GM19455 (cell line): ENCODE data around the gene ZNF134.

Source experiments
- ATAC-seq: cut with Tn5 transposase; IDR thresholded peaks from one replicate; pipeline ENCODE4 v1.9.1; 2021; ENCODE audit not compliant: unreplicated experiment

The ZNF134 gene

GRCh38 chr19:57637379-57637778 lies 23.3 kb downstream of the ZNF134 start:
- ATAC-seq: no peak

DNA sequence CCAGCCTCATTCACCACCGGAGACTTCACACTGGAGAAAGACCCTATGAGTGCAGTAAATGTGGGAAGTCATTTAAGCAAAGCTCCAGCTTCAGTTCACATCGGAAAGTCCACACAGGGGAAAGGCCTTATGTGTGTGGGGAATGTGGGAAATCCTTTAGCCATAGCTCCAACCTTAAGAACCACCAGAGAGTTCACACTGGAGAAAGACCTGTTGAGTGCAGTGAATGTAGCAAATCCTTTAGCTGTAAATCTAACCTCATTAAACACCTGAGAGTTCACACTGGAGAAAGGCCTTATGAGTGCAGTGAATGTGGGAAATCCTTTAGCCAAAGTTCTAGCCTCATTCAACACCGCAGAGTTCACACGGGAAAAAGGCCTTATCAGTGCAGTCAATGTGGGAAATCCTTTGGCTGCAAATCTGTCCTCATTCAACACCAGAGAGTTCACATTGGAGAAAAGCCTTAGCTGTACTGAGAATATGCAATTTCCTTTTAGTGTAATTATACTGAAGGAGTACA lies 27.7 kb downstream of the ZNF134 start:
- no peak for ATAC-seq

- no peak for ATAC-seq
These were observed 28.5 kb downstream of the ZNF134 start for GRCh38 chr19:57642396-57643046.

- no peak for ATAC-seq
These were observed 29.7 kb downstream of the ZNF134 start for GRCh38 chr19:57643734-57644133.

DNA sequence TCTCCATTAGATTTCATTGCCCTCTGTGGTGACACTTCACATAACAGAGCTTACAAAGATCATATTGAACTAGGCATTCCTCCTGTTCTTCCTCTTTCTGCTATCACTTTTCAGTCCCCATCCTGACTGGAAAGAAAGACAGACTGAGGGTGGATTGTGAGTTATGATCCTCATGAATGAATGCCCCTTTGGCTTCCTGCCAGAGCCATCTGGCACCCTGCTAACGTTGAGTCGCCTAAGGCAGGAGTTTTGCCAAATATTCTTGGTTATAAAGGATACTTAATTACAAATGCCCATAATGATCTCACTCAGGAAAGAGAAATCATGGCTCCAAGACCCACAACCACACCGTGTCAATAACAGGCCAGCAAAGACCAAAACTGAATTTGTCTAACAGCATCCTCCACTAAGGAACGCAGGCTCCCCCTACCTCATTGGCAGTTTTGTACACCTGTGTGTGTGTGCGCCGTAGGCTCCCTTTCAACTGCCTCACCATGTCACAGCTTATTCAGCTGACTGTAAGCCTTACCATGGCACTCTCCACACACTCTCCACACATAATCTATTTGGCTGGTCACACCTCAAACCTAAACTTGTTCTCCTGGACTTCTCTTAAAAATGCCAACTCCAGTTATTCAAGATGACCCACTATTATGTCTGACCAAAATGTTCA lies 34.4 kb downstream of the ZNF134 start:
- ATAC-seq: no peak

- ATAC-seq: no peak
These were observed 37.6 kb downstream of the ZNF134 start for GRCh38 chr19:57651654-57651996.

DNA sequence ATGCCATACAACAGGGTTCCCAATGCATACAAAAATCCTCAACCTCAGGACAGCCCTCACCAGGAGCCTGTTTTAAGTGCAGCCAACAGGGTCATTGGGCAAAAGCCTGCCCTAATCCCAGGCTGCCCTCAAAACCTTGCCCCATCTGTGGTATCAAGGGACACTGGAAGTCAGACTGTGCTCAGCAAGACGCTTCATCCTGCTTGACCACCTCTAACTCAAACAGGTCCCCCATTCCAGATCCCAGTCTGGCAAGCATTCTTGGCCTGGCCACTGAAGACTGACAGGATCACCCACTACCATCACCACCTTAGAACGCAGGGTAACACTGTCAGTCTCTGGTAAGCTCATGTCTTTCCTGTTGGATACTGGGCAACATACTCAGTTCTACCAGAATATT lies 39.6 kb downstream of the ZNF134 start:
- no peak for ATAC-seq

DNA sequence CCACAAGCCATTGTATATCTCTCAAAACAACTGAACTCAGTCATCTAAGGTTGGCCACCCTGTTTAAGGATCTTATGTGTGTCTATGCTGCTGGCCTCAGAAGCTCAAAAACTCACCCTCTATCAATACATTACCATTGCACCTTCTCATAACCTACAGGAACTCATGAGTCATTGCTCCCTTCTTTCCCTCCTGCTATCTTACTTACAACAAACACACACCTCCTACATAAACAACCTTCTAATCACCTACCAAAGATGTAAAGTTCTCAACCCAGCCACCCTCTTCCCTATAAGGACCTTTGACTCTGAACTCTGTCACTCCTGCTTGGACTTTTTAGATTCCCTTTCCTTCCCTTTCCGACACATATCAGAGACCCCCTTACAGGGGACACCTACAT lies 41.4 kb downstream of the ZNF134 start:
- ATAC-seq: no peak

GRCh38 chr19:57656346-57656745 lies 42.3 kb downstream of the ZNF134 start:
- ATAC-seq: no peak

DNA sequence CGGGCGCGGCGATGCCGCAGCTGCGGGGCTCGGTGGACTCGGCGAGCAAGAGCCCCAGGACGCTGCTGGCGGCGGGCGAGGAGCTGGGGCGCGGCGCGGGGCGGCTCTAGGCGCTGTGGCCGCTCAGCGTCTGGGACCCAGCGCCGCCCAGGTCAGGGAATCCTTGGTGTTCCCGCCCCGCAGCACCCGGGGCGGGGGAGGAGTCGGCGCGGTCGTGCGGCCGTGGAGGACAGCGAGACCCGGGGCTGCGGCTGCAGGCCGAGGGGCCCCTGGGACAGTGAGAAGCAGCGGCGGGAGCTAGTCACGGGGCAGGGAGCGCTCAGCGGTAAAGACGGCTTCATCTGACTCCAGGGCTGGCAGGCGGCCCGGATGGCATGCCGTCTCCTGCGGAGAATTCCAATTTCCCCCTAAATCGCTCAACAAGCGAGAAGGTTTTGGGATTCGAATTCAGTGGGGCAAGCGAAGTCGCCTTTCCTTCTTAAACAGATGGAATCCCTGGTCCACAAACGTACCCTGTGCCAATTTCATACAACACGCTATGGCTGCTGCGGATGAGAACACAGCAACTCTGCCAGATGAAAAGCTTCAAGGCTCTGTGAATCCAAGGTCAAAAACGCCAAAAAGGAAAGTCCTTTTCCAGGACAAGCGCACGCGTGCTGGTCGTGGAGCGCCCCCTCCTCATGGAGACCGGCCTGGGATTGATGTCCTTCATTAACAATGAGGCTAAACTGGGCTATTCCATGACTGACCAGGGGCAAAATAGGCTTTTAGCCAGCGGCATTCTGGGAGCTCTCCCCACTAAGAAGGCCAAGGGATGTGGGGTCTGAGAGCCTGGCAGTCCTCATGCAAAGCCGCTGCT lies 50.5 kb downstream of the ZNF134 start:
- no peak for ATAC-seq

DNA sequence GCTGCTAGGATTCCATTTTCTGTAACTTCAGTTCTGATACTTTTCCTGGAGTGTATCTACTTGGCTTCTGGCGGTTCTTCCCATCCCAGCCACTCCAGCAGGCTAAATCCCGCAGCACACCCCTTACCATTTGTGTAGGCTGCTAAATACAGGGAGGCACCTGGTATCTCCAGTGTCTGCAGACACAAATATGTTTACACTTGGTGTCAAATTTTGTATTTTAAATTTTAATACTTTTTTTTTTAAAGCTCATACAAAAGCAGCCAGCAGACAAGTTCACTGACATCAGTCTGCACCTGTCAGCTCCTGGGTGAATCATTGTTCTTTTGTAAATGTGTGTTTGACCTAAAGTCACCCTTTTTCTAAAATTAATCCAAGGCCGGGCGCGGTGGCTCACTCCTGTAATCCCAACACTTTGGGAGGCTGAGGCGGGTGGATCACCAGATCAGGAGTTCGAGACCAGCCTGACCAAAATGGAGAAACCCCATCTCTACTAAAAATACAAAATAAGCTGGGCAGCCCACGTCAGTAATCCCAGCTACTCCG lies 51.3 kb downstream of the ZNF134 start:
- no peak for ATAC-seq

DNA sequence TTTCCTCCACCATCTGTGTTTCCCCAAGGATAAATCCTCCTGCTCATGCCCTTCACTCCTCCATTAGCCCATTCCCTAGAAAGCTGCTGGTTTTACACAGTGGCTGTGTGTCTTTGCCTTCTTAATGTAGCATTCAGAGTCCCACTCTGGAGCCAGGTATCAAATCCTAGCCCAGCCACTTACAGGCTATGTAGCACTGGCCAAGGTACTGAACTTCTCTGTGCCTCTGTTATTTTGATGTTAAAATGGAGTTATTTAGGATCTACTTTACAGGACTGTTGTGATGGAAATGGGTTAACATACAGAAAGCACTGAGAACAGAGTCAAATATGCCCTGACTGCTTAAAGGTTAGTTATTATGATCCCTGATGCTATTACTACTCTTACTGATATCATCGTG lies 53.2 kb downstream of the ZNF134 start:
- ATAC-seq: no peak

DNA sequence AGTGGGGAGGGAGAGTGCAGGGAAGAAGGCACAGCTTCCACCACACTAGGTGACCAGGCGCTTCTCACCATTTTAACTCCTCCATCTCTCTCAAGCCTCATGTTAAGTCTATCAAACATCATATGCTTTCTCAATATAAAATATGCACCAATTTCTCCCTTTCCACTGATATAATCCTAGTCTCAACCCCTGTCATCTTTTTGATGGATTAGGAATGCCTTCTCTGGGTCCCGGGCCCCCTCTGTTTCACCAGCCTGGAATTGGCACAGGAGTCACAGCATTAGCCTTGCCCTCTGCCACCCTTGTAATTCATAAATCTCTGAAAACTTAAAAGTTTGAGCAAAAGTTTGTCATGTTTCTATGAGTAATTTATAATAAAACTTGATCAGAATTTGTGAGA lies 54.6 kb downstream of the ZNF134 start, which contains the start of gene ZSCAN4:
TSS of gene ZSCAN4 (plus strand) at position 301 of the 400 bp plus-strand sequence. CDS start 7,211 bp downstream, outside the sequence.
- ATAC-seq: no peak

- ATAC-seq: no peak
These were observed 57.3 kb downstream of the ZNF134 start for GRCh38 chr19:57671124-57671895.

DNA sequence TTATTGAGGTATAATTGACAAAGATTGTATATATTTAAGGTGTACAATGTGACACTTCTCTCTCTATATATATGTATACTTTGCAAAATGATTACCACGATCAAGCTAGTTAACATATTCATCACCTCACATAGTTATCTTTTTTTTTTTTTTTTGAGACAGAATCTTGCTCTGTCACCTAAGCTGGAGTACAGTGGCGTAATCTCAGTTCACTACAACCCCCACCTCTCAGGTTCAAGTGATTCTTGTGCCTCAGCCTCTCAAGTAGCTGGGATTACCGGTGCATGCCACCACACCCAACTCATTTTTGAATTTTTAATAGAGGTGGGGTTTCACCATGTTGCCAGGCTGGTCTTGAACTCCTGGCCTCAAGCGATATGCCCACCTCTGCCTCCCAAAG lies 58.4 kb downstream of the ZNF134 start:
- ATAC-seq: no peak
